ENCODE measurements around the gene ZNF507.
A peak's percentile ranks its signal among the peaks of the same experiment; 100 is the strongest.

The ZNF507 gene

DNA sequence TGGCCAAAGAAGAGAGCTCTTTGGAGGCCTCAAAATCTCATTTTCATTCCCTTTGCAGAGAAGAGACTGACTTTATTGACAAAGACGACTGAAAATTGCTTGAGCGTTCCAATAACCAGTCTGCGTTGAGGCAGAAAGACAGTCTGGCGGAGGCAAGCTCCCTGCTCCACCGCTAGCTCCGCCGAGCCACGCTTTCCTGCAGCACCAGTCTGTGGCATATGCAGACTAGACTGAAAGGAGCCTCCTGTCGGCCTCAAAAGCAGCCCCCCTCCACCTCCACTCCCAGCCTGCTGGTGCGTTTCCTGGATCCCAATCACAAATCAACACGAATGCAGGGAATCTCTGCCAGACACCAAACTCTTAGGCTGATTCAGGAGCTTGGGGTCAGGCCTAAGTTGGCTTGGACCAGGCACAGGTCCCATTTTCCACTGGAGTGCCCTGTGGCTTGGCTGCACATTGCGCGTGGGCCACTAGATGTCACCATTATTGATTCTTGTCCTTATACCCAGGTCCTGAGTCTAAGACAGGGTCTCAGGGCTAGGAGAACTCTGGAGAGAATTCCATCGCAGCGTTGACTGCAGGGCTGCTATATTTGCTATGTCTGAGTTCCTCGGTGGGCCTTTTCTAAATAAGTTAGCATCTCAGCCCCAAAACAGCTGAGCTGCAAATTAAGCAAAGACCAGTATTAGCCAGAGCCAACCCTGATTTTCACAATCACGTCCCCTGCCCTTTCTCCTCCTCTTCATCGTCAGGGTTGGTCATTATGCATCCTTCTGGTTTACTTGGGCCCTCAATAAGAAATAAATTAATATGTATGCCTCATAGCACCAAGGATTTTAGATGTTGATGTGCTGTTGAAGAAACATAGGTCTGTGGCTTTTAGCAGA lies 5.2 kb upstream of the ZNF507 start:
- DNase-seq (ENCODE audit: low read depth): peak; percentile 59

- DNase-seq (ENCODE audit: low read depth): no peak
Observed at GRCh38 chr19:32342695-32343094, 2.7 kb upstream of the ZNF507 start.

DNA sequence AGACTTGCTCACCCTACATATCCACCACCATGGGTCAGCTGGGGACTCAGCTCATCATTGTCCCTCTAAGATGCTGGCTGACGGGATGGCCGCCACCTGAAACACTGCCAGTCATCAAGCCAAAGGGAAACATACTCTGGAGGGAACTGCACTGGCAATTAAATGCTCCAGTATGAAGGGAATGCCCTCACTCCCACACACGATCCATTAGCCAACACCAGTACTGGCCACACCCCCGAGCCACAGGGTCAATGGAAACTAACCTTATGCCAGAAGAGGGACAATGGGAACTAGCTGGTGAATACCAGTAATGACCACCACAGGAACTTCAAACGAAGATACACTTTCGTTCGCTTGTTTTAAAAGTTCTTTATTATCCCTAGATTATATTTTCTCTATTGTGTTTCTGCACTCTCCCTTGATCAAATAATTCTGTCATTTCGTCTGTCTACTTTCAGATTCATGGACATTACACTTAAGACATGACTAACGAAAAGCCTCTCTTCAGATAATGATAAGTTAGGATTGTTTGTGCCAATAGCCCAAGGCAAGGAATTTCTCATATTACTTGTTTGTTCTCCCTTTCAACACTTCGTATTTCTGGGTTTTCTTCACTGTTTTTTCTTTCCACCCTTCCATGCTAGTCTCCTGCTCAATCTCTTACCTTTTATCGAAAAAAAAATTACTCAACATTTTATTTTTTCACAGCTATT lies 1.7 kb upstream of the ZNF507 start:
- no peak for DNase-seq (ENCODE audit: low read depth)

DNA sequence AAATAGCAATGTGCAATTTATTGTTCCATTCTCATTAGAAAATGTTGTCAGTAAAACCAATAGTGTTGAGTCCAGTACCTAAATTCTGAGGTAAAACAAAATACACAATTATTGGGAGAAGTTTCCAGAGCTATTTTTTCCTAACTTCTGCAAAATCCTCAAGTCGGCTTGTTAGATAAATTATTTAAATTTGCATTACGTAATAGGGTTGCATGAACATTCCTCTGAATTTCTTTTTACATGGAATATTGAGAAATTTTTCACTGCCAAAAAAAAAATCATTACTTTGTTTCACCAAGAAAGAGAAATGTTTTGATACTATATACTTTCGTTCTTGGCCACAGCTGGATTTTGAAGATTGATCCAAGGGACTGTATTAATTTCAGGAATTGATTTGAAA lies 1.5 kb downstream of the ZNF507 start:
- no peak for DNase-seq (ENCODE audit: low read depth)

DNA sequence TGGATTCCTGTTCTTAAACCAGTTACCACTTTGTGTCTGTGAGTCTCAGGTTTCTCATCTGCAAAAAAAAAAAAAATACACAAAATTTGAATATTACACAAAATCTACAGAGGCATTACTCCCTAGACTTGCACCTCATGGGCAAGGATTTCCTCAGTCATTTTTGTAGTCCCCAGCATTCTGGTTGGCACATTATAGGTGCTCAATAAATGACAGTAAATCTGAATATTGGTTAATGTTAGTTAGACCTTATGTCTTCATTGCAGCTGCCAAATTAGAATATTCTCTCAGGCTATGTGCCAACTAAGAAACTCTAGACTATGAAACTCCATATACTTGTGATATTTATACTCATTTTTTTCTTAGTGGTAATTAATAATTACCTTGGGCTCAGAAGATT lies 2.2 kb downstream of the ZNF507 start:
- no peak for DNase-seq (ENCODE audit: low read depth)

GRCh38 chr19:32349051-32349450 lies 3.6 kb downstream of the ZNF507 start:
- DNase-seq (ENCODE audit: low read depth): peak; percentile 20

GRCh38 chr19:32349724-32350470 lies 4.5 kb downstream of the ZNF507 start:
- DNase-seq (ENCODE audit: low read depth): peak; percentile 32

GRCh38 chr19:32350471-32350865 lies 5.1 kb downstream of the ZNF507 start:
- DNase-seq (ENCODE audit: low read depth): peak; percentile 33

GRCh38 chr19:32350987-32351348 lies 5.6 kb downstream of the ZNF507 start:
- no peak for DNase-seq (ENCODE audit: low read depth)

DNA sequence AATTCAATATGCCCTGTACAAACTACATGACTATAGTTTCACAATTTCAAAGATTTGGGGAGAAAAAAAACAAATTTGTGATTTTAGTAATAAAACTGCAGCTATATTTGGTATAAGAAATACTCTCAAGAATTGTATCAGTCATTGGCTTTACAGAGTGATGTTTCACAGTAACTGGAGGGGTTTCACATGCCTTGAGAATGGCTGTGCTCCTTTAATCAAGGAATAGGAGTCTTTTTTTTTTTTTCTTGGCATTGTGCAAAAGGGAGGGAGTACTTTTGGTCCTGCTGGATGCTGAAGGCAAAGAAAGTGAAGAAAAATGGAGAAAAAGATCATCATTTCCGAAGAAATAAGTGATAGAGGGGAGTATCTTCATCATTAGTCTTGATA lies 6.8 kb downstream of the ZNF507 start:
- DNase-seq (ENCODE audit: low read depth): peak; percentile 62

DNA sequence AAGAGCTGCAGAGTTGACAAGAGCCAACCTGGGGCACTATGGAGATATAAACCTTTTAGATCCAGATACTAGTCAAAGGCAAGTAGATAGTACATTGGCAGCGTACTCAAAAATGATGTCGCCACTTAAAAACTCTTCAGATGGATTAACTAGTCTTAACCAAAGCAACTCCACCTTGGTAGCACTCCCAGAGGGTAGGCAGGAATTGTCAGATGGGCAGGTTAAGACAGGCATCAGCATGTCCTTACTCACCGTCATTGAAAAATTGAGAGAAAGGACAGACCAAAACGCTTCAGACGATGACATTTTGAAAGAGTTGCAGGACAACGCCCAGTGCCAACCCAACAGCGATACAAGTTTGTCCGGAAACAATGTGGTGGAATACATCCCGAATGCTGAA lies 8.9 kb downstream of the ZNF507 start:
- no peak for DNase-seq (ENCODE audit: low read depth)

- DNase-seq (ENCODE audit: low read depth): no peak
Observed at GRCh38 chr19:32355309-32355708, 9.9 kb downstream of the ZNF507 start.

- DNase-seq (ENCODE audit: low read depth): peak; percentile 31
Observed at GRCh38 chr19:32357720-32358119, 12.3 kb downstream of the ZNF507 start.

- no peak for DNase-seq (ENCODE audit: low read depth)
Observed at GRCh38 chr19:32358321-32358720, 12.9 kb downstream of the ZNF507 start.

DNA sequence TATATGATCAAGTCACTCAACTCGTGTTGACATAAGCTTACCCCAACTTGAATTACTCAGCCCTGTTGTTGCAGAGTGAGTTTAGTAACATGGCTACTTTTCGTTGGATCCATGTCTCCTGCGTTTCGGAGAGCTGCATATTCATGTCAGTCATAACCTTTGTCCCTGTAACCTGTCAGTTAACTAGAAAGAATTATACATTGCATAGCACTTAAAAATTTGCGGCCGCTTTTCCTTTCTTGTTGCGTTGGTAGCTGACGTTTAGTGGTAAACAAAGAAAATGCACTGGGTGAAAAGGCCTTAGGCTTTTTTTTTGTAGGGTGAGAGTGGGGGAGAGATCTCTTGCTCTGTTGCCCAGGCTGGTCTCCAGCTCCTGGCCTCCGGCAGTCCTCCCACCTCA lies 14.2 kb downstream of the ZNF507 start:
- no peak for DNase-seq (ENCODE audit: low read depth)

DNA sequence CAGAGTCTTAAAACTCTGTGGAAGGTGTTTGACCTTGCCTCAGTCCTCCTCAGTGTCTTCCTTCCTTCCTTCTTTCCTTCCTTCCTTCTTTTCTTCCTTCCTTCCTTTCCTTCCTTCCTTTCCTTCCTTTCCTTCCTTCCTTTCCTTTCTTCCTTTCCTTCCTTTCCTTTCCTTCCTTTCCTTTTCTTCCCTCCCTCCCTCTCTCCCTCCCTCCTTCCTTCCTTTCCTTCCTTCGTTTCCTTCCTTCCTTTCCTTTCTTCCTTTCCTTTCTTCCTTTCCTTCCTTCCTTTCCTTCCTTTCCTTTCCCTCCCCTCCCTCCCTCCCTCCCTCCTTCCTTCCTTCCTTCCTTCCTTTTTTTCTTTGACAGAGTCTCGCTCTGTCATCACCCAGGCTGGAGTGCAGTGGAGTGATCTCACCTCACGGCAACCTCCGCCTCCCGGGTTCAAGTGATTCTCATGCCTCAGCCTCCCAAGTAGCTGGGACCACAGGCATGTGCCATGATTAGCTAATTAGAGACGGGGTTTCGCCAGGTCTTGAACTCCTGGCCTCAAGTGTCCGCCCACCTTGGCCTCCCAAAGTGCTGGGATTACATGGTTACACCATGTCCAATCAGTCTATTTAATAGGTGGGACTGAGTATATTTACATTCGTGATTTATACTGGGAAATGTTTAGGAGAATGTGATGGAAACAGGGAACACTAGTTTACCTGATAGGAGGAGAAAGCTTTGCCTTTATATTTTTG lies 16.3 kb downstream of the ZNF507 start:
- no peak for DNase-seq (ENCODE audit: low read depth)

DNA sequence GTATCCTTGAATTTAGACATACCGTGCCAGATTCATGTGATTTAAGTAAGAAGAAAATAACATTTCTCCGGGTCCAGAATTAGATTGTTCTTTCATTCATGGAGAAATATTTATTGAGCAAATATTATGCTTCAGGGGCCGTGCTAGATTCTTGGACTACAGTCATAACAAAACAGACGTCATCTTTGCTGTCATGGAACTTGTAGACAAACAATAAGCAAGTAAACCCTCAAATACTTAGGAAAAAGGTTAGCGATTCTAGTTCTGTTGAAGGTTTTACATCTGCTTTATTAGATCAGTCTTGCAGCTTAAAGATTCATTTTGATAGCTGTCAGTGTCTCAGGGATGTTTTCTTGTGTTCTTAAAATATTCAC lies 16.9 kb downstream of the ZNF507 start:
- no peak for DNase-seq (ENCODE audit: low read depth)

DNA sequence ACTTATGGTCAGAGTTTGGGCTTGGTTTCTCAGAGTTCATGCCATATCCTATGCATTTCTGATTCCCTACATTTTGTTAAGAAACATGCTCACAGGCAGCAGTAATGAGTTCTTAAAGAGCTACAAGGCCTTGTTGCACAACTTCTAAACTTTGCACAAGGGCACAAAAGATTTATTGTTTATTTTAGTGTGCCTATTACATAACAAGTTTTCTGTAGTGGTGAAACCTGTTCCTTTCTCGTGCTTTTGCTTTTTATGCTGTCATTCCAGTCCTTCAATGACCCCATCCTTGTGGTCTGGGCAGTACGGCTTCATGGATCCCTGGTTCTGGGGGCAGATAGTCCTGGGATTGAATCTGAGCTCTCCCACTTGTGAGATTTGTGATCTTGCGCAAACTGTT lies 17.8 kb downstream of the ZNF507 start:
- DNase-seq (ENCODE audit: low read depth): no peak

DNA sequence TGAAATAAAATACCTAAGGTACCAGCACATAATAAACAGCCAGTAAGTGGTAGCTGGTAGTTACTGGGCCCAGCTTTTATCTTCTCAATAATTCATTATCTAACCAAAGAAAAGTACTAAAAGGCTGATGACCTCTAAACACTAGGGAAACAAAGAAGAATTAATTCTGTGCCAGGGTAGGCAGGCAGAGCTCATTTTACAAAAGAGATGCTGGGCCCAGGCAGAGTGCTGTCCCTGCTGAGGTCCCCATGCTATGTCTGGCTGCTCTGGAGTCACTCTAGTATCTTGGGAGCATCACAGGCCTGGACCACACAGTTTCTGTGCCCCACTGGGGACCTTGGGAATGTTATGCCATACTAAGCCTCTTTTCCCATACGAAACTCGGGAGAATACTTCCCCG lies 18.2 kb downstream of the ZNF507 start:
- no peak for DNase-seq (ENCODE audit: low read depth)

GRCh38 chr19:32364040-32364439 lies 18.6 kb downstream of the ZNF507 start:
- DNase-seq (ENCODE audit: low read depth): no peak

GRCh38 chr19:32367063-32367462 lies 21.7 kb downstream of the ZNF507 start:
- no peak for DNase-seq (ENCODE audit: low read depth)

DNA sequence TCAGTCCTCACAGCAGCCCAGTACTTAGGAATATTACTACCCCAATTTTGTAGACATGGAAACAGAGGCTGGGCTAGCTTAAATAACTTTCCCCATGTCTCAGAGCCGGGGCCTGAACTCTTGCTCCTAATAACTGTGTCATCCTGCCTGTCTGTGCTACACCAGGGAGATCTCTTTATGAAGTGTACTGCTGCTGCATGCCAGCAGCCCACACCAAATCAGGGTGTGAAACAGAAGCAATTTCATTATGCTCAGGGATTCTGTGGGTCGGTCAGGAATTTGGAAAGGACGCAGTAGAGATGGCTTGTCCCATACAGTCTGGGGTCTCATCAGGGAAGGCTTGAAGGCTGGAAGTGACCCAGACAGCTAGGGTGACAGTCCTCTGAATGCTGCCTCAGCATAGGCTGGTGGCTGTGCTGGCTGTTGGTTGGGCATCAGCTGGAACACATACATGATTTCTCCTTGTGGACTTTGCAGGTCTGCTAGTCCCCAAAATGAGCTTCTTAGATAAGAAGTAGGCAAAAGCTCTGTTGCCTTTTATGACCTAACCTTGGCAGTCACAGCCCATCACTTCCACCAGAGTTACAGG lies 22.6 kb downstream of the ZNF507 start:
- DNase-seq (ENCODE audit: low read depth): no peak

Data from ELR (cell line).